Activated CD8-positive, alpha-beta memory T cell treated with anti-CD3 and anti-CD28 coated beads, Interleukin-2, amount 10 ng/mL, durations not matched to agents 7 days and 5 days (primary cell): Measurements from ENCODE around the gene LCT. TPM values are rescaled to one million over a fixed set of nuclear protein-coding genes. Genes with fewer than 3 reads are reported as not detected.
A peak's percentile ranks its signal among the peaks of the same experiment; 100 is the strongest.
"Not testable (repeated sequence)": the region's sequence is repeated elsewhere in the genome, so short reads cannot be mapped to it uniquely, and the experiment has no call there.

Experiments used
- ATAC-seq: fragments of 150-1000 bp; cut with Tn5 transposase; one replicate; pipeline ENCODE4 v1.10.0; 2021; ENCODE audit warnings: moderate library complexity
- CTCF ChIA-PET: fragments of 350-600 bp; sonication (Branson Sonifier 250); formaldehyde crosslinking; loops from one replicate; lab custom pipeline; 2021; ENCODE audit warnings: antibody characterized with exemption; lab: Charles Lee
- DNase-seq: peaks from one replicate; pipeline ENCODE4 v3.0.0-alpha.2; 2020
- H3K27ac Mint-ChIP-seq: one replicate; pipeline ENCODE4 v1.8.0; 2021; ENCODE audit warnings: mild to moderate bottlenecking, mixed read lengths
- H3K27me3 Mint-ChIP-seq: one replicate; pipeline ENCODE4 v1.8.0; 2021; ENCODE audit warnings: mixed read lengths
- H3K36me3 Mint-ChIP-seq: one replicate; pipeline ENCODE4 v1.8.0; 2021; ENCODE audit warnings: mild to moderate bottlenecking, mixed read lengths
- H3K4me1 Mint-ChIP-seq: one replicate; pipeline ENCODE4 v1.8.0; 2021; ENCODE audit warnings: mixed read lengths
- H3K4me3 Mint-ChIP-seq: one replicate; pipeline ENCODE4 v1.8.0; 2021; ENCODE audit warnings: mild to moderate bottlenecking, moderate library complexity, mixed read lengths
- H3K9me3 Mint-ChIP-seq: one replicate; pipeline ENCODE4 v1.8.0; 2022; ENCODE audit warnings: low read depth, mixed read lengths
- total RNA-seq, 2 experiments: library from RNA; stranded (reverse); gene quantifications; one replicate each; pipeline ENCODE4 v1.2.3, GENCODE V29; 2021

Gene LCT
- total RNA-seq, 2 experiments from 2014 or later, result 0.41 to 0.56 TPM

GRCh38 chr2:135800513-135801460 is 36.2 kb downstream of the LCT start:
- H3K4me3 Mint-ChIP-seq, result no peak overlapping the region
- peaks cover 4% of the 10 kb centered on the region for H3K4me1 Mint-ChIP-seq
- ATAC-seq (no peak), DNase-seq (no peak)
- peaks cover 13% of the 10 kb centered on the region for H3K9me3 Mint-ChIP-seq
- H3K36me3 Mint-ChIP-seq, result peaks cover 34% of the 10 kb centered on the region
- no peaks in the 10 kb centered on the region for H3K27me3 Mint-ChIP-seq
- H3K27ac Mint-ChIP-seq, result no peak overlapping the region
- CTCF ChIA-PET, result interaction anchor here (1.3 to 6.1 kb wide), 3 partner anchors 8 to 15 kb away, joined by 3 to 42 read pairs (median 38); no protein-coding TSS in a partner anchor

DNA sequence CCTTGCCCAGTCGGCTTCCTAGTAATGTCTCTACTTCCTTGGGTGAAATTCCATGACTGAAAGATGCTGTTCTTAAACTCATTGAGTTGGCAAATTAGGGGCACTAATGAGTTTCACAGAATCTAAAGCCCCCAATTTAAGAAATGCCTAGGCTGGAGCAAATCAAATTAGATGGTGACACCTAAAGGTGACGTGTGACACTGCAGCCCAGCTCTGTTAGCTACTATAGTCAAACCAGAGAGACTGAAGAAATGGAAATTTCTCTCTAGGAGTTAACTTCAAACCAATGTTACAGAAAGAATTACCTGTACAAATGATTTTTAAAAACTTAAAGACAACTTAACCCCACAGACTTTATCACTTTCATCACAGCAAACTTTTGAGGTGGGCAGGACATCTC is 37.2 kb downstream of the LCT start:
- Mint-ChIP-seq H3K9me3 (peaks cover 13% of the 10 kb centered on the region), H3K36me3 (peaks cover 34% of the 10 kb centered on the region), H3K4me1 (peaks cover 9% of the 10 kb centered on the region), H3K27me3 (no peaks in the 10 kb centered on the region), H3K27ac (no peak overlapping the region), H3K4me3 (no peak overlapping the region)
- CTCF ChIA-PET, result interaction anchor here (4.7 to 6.1 kb wide), 2 partner anchors 11 to 14 kb away, joined by 38 to 42 read pairs; no protein-coding TSS in a partner anchor
- ATAC-seq (no peak), DNase-seq (no peak)

DNA sequence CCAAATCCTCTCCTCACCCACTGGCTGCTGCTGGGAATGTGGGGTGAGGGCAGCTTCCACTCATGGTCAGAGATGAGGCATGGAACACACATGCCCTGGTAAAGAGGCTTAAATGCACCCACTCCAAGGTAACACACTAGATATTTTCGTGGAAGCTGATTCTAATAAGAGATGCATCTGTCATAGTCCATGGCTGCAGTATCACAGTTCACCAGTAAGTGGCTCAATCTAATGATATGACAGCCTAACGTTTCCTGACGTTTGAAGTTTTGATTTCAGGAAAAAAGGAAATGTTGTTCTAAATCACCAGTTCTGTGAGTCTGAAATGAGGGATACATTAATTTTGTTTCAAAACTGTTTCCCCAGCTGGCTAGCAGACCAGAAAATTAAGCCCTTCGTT is 38.2 kb downstream of the LCT start:
- Mint-ChIP-seq H3K27ac (no peak overlapping the region), H3K4me3 (no peak overlapping the region), H3K36me3 (peaks cover 34% of the 10 kb centered on the region), H3K27me3 (no peaks in the 10 kb centered on the region), H3K4me1 (peaks cover 12% of the 10 kb centered on the region), H3K9me3 (peaks cover 13% of the 10 kb centered on the region)
- DNase-seq (no peak), ATAC-seq (no peak)
- CTCF ChIA-PET, result interaction anchor here (0.9 to 6.1 kb wide), 17 partner anchors 12 to 810 kb away, joined by 3 to 42 read pairs (median 6); no protein-coding TSS in a partner anchor

DNA sequence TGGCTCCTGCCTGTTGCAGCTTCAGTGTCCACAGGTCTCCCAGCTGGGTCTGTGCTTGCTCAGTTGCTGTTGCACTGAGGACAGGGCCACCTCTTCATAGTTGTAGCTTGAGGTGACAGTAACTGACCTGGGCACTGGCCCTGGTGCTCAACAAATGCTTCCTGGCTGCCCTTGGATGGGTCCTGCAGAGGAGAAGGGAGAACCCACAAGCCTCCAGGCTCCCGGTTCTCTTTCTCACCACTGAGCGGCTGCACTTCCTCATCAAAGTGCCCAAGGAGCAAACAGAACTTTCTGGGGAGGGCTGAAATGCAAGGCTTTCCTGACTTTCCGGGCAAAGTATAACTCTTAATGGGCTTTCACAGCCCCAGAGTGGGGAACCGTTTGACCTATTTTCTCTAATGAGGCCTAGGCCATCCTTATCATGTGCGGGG is 38.7 kb downstream of the LCT start:
- H3K4me1 Mint-ChIP-seq, result peaks cover 12% of the 10 kb centered on the region
- H3K9me3 Mint-ChIP-seq, result peaks cover 13% of the 10 kb centered on the region
- H3K27ac Mint-ChIP-seq, result no peak overlapping the region
- DNase-seq, result no peak
- ATAC-seq, result no peak
- peaks cover 33% of the 10 kb centered on the region for H3K36me3 Mint-ChIP-seq
- CTCF ChIA-PET, result interaction anchor here (0.6 to 6.1 kb wide), 31 partner anchors 8 to 838 kb away, joined by 3 to 42 read pairs (median 5); partner anchors contain the start of gene MCM6
- no peaks in the 10 kb centered on the region for H3K27me3 Mint-ChIP-seq
- H3K4me3 Mint-ChIP-seq, result no peak overlapping the region

- no peak overlapping the region for H3K27ac Mint-ChIP-seq
- DNase-seq (peak; percentile 87), ATAC-seq (peak; percentile 87)
- H3K4me3 Mint-ChIP-seq, result no peak overlapping the region
- no peaks in the 10 kb centered on the region for H3K27me3 Mint-ChIP-seq
- peaks cover 13% of the 10 kb centered on the region for H3K9me3 Mint-ChIP-seq
- peaks cover 16% of the 10 kb centered on the region for H3K4me1 Mint-ChIP-seq
- H3K36me3 Mint-ChIP-seq, result peaks cover 31% of the 10 kb centered on the region
- CTCF ChIA-PET, result interaction anchor here (0.6 to 6.1 kb wide), 43 partner anchors 9 to 837 kb away, joined by 3 to 42 read pairs (median 4); partner anchors contain the start of gene MCM6
Observed at GRCh38 chr2:135797497-135798274, 39.3 kb downstream of the LCT start.

- CTCF ChIA-PET, result interaction anchor here (0.6 to 6.1 kb wide), 26 partner anchors 9 to 878 kb away, joined by 3 to 42 read pairs (median 7); partner anchors contain the start of genes CCNT2 and MCM6
- Mint-ChIP-seq H3K27me3 (no peaks in the 10 kb centered on the region), H3K27ac (no peak overlapping the region), H3K36me3 (peaks cover 21% of the 10 kb centered on the region), H3K9me3 (peaks cover 9% of the 10 kb centered on the region), H3K4me1 (peaks cover 25% of the 10 kb centered on the region), H3K4me3 (no peak overlapping the region)
- ATAC-seq, result no peak
- no peak for DNase-seq
Observed at GRCh38 chr2:135796606-135797005, 40.4 kb downstream of the LCT start.

DNA sequence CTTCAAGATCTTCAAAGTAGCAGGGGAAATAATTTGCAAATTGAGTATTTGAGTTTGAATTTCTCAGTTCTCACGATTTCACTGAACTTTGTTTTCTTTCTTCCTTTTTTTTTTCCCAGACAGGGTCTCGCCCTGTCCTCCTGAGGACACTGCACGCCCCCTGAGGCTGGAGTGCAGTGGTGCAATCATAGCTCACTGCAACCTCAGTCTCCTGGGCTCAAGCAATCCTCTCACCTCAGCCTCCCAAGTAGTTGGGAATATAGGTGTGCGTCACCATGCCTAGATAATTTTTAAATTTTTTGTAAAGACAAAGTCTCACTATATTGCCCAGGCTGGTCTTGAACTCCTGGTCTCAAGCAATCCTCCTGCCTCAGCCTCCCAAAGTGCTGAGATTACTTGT is 41.3 kb downstream of the LCT start:
- Mint-ChIP-seq H3K36me3 (peaks cover 15% of the 10 kb centered on the region), H3K4me1 (peaks cover 25% of the 10 kb centered on the region)
- not testable (repeated sequence) for H3K9me3 Mint-ChIP-seq, DNase-seq, H3K4me3 Mint-ChIP-seq, ATAC-seq, H3K27me3 Mint-ChIP-seq, H3K27ac Mint-ChIP-seq
- CTCF ChIA-PET, result interaction anchor here (6.1 kb wide), 1 partner anchor 10 kb away, joined by 38 read pairs; no protein-coding TSS in a partner anchor

GRCh38 chr2:135792401-135793150 is 44.4 kb downstream of the LCT start:
- Mint-ChIP-seq H3K36me3 (peaks cover 3% of the 10 kb centered on the region), H3K27ac (no peak overlapping the region), H3K27me3 (no peaks in the 10 kb centered on the region), H3K4me3 (no peak overlapping the region), H3K9me3 (no peaks in the 10 kb centered on the region), H3K4me1 (peaks cover 24% of the 10 kb centered on the region)
- ATAC-seq, result peak; percentile 13
- CTCF ChIA-PET, result interaction anchor here (0.8 to 2.0 kb wide), 3 partner anchors 9 to 14 kb away, joined by 3 to 6 read pairs (median 3); no protein-coding TSS in a partner anchor
- no peak for DNase-seq

DNA sequence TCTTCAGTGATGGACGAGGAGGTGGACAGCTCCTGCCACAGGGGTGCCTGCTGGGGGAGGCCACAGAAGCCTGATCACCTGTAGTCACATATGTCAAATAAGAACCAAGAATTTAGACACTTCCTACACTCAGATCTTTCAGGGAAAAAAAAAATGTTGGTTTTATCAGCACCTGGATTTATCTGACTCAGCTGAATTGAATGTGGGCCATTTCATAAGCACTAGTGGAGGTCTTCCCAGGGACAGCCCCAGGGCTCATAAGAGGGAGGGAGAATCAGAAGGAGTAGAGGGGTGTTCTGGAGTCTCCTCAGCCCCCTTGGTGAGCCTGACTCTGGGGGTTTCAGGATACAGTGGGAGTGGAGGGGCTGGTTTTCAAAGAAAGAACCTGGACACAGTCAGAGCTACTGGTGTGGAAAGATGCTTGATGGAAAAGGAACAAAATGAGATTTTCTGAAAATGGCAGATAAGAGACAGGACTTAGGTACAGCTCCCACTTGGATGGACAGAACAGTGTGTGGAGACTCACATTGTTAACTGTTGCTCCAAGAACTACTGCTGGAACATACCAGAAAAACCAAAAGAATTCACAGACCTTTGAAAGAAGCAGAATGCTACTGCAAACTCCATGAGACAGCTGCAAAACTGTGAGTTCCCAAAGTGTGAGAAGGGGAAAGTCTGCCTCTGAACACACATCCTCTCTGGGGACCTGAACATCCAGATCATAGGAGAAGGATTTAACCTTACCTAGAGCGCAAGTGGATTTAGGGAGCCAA is 45.4 kb downstream of the LCT start:
- CTCF ChIA-PET, result interaction anchor here (0.9 to 2.0 kb wide), 3 partner anchors 10 to 803 kb away, joined by 3 to 6 read pairs (median 3); no protein-coding TSS in a partner anchor
- DNase-seq (no peak), ATAC-seq (no peak)
- Mint-ChIP-seq H3K27ac (no peak overlapping the region), H3K4me3 (no peak overlapping the region), H3K4me1 (peaks cover 21% of the 10 kb centered on the region), H3K9me3 (no peaks in the 10 kb centered on the region), H3K27me3 (no peaks in the 10 kb centered on the region), H3K36me3 (peaks cover 11% of the 10 kb centered on the region)

- H3K4me1 Mint-ChIP-seq, result peaks cover 20% of the 10 kb centered on the region
- H3K36me3 Mint-ChIP-seq, result peaks cover 18% of the 10 kb centered on the region
- DNase-seq (no peak), ATAC-seq (no peak)
- no peak overlapping the region for H3K4me3 Mint-ChIP-seq
- H3K9me3 Mint-ChIP-seq, result no peaks in the 10 kb centered on the region
- H3K27me3 Mint-ChIP-seq, result no peaks in the 10 kb centered on the region
- CTCF ChIA-PET, result interaction anchor here (0.9 kb wide), 1 partner anchor 802 kb away, joined by 3 read pairs; no protein-coding TSS in a partner anchor
- H3K27ac Mint-ChIP-seq, result no peak overlapping the region
Observed at GRCh38 chr2:135790423-135790822, 46.6 kb downstream of the LCT start.

DNA sequence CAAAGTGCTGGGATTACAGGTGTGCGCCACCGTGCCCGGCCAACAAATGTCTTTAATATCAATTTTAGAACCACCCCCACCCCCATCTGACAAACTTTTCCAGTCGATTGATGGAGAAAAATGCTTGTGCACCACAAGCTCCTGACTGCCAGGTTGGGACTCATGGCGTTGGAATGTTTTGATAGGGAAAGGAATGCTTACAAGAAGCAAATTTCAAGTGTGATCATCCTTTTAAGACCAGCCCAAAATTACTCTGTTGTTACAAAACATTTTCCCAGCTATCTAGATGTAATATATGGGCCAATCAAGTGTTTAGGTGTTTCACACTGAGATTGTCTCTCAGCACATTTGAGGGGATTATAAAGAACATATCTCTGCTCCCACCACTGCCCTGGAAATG is 50.2 kb downstream of the LCT start:
- no peak overlapping the region for H3K4me3 Mint-ChIP-seq
- CTCF ChIA-PET, result interaction anchor here (0.7 to 4.7 kb wide), 3 partner anchors 11 to 53 kb away, joined by 3 to 38 read pairs (median 4); no protein-coding TSS in a partner anchor
- H3K4me1 Mint-ChIP-seq, result peaks cover 4% of the 10 kb centered on the region

More for the DNA sequence above, 50.2 kb downstream of the LCT start:
- no peak overlapping the region for H3K27ac Mint-ChIP-seq
- DNase-seq (no peak), ATAC-seq (no peak)
- peaks cover 48% of the 10 kb centered on the region for H3K36me3 Mint-ChIP-seq
- H3K9me3 Mint-ChIP-seq, result no peaks in the 10 kb centered on the region
- H3K27me3 Mint-ChIP-seq, result no peaks in the 10 kb centered on the region
